Measurements from ENCODE around the gene COX6A2.
"Not testable (repeated sequence)": the region's sequence is repeated elsewhere in the genome, so short reads cannot be mapped to it uniquely, and the experiment has no call there.

Gene COX6A2

DNA sequence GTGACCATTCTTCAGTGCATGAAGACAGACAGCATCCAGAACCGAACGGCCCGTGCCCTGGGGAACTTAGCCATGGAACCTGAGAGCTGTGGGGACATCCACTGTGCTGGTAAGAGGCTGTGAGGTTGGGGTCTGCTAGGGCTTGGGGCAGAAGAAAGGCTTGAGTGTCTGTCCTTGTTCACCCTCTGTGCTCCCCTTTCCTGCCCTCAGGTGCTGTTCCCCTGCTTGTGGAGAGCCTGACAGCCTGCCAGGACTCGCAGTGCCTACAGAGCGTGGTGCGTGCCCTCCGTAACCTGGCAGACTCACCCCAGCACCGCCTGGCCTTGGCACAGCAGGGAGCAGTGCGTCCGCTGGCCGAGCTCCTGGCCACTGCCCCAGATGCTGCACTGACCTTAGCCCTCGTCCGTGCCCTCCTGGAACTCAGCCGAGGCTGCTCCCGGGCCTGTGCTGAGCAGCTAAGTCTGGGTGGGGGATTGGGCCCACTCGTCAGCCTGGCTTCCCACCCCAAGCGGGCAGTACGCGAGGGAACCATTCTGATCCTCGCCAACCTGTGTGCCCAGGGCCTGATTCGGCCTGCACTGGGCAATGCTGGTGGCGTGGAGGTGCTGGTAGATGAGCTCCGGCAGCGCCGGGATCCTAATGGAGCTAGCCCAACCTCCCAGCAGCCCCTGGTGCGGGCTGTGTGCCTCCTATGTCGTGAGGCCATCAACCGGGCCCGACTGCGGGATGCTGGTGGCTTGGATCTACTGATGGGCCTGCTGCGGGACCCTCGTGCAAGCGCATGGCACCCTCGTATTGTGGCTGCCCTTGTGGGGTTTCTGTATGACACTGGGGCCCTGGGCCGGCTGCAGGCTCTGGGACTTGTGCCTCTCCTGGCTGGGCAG lies 34.0 kb upstream of the COX6A2 start:
- no peak for DNase-seq

DNA sequence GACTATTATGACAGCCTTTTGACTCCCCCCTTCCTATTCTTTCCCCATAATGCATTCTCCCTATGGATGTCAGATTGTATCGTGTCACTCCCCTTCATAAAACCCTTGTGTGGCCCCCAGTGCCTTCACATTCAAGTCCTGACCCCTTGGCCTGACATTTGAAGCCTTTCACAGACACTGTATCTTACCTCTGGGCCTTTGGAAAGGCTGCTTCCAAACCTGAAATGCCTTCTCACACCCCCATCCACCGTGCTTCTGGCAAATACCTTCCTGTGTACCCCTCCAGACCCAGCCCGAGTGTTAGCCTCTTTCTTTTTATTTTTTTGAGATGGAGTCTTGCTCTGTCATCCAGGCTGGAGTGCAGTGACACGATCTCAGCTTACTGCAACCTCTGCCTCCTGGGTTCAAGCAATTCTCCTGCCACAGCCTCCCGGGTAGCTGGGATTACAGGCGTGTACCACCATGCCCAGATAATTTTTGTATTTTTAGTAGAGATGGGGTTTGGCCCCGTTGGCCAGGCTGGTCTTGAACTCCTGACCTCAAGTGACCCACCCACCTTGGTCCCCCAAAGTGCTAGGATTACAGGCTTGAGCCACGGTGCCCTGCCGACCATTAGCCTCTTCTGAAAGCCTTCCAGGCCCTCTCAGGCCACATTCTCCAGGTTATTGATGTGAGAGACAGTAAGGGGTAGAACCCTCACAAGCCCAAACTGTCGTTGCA lies 33.2 kb upstream of the COX6A2 start:
- DNase-seq, result no peak

DNA sequence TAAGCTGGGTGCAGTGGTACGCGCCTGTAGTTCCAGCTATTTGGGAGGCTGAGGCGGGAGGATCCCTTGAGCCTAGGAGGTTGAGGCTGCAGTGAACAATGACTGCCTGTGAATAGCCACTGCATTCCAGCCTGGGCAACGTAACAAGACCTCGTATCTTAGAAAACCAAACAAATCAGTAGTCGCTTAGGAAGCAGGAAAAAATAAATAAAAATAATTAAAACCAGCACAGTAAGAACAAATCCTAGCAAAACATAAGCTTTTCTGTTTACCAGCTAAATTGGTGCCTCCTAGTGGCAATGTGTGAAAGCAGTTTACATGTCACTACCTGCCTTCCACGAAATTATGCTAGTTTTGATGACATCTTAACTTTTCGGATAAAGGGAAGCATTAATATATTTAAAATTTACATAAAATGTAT lies 32.4 kb upstream of the COX6A2 start:
- DNase-seq, result no peak

DNA sequence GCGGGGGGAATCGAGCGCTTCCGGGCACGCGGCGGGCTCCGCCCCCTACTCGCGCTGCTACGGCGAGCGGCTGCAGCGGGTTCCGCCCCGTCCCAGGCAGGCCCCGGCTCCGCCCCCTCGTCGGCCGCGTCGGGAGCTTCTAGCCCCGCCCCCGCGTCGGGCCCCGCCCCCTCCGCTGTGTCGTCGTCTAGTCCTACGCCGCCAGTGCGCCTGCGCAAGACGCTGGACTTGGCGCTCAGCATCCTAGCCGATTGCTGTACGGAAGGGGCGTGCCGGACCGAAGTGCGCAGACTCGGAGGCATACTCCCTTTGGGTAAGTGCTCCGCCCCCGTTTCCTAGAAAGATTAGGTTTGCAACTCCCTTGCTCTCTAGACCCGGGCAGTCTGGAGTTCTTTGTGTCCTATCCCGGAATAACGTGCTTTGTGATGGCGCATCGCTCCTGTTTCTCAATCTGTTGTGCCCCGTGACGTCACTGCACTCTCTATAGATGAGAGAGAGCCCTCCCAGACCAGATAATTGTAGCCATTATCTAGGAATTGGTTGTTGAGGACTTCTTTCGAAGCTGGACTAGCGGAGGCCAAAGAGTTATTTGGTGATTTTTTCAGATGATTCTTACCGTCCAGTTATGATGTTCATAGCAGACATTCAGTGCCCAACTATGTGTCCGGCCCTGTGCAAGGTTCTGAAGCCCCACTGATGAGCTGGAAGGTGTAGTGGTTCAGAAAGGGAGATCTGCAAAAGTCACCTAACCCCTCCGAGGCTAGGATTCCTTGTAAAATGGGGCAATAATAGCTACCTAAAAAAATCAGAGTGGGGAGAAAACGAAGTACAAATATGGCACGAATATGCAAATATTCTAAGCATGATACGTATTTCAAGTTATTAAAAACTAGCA lies 31.8 kb upstream of the COX6A2 start:
- peak; percentile 97 for DNase-seq

DNA sequence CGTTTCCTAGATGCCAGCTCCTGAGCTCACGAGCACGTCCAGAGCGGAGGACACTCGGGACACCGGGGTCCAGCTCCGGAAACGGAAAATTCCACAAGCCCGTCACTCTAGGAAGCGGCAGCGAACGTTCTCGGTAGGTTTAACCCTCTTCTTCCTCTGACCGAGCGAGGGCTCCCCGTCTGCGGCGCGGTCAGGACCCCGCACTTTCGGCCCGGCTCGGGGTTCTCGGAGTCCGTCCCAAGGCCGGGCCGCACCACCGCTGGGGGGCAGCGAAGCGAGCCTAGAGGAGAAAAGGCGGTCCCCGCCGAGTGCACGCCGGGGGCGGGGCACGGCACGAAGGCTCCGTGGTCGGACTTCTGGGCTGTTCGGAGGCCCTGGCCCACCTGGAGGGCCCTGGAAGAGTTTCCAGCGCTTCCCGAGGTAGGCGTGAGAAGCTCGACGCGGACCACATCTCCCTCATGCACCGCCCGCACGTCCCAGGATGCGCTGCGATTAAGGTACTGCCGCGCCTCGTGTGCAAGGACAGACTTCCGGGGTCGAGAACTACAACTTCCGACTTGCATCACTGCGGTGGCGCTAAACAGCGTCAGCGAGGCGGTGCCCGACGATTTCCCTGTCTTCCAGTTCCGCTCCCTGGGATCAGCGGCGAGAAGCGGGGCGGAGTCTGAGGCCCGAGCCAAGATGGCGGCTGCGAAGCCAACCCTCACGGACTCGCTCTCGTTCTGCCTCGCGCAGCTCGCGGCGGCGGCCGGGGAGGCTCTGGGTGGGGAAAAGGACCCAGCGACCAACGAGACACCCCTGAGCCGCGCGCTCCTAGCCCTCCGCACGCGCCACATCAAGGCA lies 30.9 kb upstream of the COX6A2 start, which contains the start of gene ARMC5:
ARMC5 (plus strand) TSS at position 658 of the 843 bp plus-strand sequence; CDS start at position 682, 24 bp downstream.
- peak; percentile 93 for DNase-seq

DNA sequence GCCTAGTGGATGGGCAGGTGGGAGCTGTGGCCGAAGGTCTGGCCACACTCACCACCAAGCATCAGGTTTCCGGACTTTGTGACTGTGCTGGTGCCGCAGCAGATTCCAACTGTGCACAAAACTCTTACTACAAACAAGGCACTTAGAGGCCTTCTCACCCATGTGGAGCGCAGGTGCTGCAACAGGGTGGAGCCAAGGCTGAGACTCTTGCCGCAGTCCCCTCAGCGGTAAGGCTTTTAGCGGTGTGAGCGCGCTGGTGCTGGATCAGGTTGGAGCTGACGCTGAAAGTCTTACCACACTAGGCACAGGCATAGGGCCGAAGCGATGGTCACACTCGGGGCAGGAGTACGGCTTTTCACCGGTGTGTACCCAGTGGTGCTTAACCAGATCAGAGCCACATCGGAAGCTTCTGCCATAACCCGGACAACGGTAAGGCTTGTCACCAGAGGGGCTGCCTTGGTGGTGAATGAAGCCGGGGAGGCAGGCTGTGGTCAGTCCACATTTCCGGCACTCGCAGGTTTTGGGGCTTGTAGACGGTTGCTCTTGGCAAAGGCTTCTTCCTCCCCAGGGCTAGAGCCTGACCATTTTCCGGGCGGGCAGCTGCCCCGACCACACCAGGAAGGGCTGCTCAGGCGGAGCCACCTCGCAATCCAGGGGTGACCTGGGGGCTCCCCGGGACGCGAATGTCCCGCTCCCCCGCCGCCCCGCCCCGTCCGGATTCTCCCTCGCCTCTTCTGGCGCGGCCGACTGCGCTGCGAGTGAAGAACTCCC lies 30.1 kb upstream of the COX6A2 start:
- no peak for DNase-seq

DNA sequence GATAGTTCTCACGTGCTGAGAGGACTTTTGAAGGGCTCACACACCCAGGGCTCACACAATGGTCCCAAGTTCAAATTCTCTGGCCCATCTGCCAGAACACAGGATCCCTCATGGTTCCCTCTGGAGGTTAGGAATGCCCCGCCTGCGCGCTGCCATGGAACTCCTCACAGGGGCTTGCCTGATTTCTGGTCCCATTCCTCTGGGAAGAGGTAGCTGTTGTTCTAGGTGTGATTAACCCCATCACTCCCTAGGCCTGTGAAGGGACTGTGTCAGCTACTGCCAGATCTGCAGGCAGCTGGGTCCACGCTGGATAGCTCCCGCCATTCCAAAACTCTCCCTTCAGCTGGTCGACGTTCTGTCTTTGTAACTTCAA lies 28.8 kb upstream of the COX6A2 start:
- no peak for DNase-seq

DNA sequence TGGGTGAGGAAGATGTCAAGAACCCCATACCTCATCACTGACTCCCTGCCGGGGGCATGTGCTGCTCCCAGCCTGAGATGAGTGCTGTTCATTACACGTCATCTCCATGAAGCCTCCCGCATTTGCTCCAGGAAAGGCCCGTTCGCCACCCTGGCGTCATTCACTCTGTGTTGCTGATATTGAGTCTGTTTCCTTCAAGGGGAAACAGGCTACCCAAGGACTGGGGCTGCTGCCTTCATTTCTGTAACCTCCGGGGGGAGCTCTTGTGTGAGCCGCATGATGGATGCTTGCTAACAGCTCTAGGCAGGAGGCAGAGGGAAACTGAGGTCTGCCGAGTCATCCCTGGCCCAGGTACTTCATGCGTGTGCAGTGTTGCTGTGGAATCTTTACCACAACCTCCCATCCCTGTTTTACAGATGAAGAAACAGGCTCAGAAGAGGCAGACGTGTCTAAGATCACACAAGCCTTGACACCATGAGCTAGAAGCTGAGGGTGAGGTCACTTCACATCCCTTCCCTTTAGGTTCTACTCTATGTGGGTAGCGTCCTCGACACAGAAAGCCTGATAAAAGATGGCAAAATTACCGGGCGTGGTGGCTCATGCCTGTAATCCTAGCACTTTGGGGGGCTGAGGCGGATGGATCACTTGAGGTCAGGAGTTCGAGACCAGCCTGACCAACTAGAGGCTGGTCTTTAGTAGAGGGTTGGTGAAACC lies 27.6 kb upstream of the COX6A2 start:
- no peak for DNase-seq

DNA sequence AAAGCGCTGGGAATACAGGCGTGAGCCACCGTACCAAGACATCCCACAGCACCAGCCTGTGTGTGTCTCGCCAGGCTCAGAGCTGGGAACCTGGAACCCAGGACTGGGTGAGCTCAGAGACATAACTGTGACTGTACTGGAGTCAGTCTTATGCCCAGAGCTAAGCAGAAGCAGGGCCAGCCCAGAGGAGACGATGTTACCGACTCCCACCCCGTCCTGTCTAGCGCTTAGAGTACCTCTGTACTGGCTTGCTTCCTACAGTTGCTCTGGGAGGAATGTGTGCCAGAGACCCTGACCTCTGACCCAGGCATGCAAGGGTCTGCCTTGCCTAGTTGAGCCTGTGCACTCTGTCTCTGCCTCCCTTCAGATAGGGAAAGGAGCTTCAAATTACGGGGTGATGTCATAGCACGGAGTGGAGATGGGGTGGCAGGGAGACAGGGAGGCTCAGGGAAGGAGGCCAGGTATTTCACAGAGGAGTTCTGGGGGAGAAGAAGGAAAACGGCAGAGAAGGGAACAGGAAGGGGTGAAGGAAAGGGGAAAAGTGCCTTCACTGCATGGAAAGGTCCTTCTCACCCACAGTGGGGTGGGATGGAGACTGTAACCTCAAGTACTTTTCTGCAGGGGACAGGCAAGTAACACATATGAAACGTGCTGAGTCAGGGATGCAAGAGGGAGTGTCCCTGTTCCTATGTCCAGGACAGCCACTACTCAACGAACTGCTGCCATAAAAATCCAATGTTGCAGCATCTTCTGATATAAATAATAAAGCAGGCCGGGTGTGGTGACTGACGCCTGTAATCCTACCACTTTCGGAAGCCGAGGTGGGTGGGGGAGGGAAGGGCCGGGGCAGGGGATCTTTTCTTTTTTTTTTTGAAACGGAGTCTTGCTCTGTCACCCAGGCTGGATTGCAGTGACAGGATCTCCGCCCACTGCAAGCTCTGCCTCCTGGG lies 25.4 kb upstream of the COX6A2 start:
- DNase-seq, result no peak

DNA sequence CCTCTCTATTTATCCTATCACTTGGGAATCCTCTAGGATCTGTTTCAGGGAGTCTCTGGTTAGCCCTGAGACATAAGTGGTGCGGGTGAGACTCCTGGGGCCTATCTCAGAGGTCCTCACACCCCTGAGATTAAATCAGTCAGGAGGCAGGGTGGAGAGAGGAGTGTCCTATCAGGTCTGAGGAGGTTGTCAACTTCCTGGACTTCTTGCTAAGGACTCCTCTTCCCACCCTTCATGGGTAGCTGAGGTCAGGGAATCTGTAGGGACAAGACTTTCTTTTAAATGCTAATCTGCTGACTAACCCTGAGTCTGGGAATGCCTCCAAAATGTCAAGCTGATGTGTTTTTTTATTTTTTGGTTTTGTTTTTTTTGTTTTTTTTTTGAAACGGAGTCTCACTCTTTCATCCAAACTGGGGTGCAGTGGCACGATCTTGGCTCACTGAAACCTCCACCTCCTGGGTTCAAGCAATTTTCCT lies 24.5 kb upstream of the COX6A2 start:
- DNase-seq, result no peak

DNA sequence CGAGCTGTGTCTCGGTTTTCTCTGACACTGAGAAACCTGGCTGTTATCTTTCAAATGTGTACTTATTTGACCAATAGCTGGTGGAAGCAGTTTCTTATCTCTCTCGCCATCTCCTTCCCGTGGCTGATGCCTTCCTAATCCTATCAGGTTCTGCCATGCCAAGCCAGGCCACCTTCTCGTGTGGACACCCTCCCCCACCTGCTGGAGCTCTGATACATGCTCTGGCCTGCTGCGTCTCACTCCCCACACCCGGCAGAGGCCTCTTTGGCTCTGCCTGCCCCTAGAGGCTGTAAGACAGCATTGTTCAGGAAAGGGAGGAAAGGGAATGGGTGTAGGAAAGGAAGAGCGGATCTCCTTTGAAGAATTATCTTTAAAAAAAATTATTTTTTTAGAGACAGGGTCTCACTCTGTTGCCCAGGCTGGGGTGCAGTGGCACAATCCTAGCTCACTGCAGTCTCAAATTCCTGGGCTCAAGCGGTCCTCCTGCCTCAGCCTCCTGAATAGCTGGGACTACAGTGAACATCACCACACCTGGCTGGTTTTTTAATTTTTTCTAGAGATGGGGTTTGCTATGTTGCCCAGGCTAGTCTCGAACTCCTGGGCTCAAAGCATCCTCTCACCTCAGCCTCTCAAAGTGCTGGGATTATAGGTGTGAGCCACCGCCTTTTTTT lies 23.7 kb upstream of the COX6A2 start:
- peak; percentile 10 for DNase-seq

DNA sequence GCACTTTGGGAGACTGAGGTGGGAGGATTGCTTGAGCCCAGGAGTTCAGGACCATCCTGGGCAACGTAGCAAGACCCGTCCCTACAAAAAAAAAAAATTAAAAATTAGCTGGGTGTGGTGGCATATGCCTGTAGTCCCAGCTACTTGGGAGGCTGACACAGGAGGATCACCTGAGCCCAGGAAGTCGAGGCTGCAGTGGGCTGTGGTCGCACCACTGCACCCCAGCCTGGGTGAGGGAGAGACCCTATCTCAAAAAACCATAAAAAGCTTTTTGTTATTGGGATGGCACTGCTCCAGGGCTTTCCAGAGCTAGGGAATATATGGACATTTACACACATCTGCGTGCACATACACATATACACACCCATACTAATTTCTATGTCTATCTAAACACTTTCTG lies 23.0 kb upstream of the COX6A2 start:
- DNase-seq, result no peak

DNA sequence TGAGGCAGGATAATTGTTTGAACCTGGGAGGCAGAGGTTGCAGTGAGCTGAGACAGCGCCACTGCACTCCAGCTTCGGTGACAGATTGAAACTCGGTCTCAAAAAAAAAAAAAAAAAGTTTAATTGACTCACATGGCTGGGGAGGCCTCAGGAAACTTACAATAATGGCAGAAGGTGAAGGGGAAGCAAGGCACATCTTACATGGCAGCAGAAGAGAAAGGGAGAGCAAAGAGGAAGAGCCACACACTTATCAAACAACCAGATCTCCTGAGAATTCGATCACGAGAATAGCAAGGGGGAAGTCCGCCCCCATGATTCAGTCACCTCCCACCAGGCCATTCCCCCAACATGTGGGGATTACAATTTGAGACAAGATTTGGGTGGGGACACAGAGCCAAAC lies 17.8 kb upstream of the COX6A2 start:
- not testable (repeated sequence) for DNase-seq

DNA sequence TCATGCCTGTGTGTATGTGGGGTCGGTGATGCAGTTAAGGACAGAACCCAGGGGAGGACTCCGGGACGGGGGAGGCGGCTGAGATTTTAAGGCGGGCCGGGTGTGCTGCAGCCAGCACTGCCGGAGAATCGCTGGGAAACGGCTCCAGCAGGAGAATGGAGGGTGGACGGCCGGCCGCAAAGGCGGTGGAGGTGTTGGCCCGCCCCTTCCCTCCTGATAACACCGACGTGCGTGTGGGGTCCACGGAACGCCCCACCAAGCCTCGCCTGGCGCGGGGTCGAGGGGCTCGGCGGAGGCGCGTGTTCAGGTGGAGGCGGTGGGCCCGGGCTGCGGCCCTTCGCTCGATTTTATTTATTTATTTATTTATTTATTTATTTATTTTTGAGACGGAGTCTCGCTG lies 13.8 kb upstream of the COX6A2 start:
- DNase-seq, result no peak

DNA sequence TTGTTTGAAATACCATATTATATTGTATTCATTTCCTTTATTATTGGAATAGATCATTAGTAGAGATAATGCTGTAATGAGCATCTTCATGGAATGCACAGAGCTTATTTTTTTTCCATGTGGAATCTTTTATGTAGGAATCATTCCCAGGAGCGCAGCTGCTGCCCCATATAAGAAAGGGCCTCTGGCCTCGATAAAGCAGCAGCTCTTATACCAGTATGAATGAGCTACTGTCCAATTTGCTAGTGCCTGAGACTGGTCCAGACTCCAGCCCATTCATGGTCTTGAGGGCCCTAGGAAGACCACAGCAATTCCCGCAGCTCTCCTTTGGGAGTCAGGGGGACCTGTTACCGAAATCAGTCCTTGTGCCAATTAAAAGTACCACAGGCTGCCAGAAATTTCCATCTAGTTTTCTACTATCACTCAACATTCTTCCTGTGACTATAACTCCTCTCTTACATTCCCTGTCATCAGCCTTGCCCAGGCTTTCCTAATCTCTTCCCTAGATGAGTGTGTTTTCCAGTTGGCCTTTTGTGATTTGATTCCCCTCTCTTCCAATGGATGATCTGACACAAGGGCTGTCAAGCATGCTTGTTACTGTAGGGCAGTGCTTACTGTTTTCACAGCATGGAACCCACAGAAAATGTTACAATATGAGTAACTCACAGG lies 12.5 kb upstream of the COX6A2 start:
- DNase-seq, result no peak

DNA sequence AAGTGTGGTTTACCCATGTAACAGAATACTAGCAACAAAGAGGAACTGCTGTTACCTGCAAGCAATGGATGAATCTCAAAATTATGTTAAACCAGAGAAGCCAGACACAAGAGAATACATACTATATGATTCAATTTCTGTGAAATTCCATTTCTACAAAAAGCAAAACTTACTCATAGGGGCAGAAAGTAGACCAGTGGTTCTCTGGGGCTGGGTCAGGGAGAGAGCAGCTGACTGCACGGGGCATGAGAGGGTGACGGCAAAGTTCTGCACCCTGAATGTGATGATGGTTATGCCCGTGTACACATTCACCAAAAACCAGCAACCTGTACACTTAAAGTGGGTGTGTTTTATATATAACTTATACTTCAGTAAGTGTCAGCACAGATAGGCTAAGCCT lies 11.4 kb upstream of the COX6A2 start:
- DNase-seq, result no peak

DNA sequence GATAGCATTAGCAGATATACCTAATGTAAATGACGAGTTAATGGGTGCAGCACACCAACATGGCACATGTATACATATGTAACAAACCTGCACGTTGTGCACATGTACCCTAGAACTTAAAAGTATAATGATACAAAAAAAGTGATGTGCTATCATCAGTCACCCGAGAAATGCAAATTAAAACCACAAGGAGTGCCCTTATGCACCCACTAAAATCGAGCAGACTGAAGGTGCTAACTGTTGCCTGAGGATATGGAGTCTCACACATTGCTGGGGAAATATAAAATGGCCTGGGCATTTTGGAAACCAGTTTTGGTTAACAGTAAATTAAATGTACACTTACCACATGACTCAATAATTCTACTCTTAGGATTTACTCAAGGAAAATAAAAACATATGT lies 10.9 kb upstream of the COX6A2 start:
- not testable (repeated sequence) for DNase-seq

DNA sequence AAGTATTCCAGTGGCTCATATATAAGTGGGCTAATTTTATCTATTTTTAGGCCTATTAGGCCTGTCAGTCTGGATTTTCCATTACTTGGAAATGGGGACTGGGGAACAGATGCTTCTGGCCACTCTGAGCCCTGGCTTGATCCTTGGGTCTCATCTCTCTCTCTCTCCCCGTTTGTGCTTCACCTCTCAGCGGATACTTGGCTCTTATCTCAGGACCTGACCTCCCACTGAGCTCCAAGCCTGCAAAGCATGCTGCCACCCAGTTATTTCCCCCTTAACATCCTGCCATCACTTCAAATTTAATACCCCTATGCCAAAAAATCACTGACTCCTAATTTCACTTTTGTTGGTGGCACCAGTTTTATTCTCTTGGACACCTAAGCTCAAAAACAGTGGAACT lies 10.3 kb upstream of the COX6A2 start:
- DNase-seq, result no peak

Data from NCI-H1694 (cell line).